AG10803 (cell line): Measurements from ENCODE around the gene LSR.
A peak's percentile ranks its signal among the peaks of the same experiment; 100 is the strongest.
"Not testable (repeated sequence)": the region's sequence is repeated elsewhere in the genome, so short reads cannot be mapped to it uniquely, and the experiment has no call there.

ENCODE experiments used
- DNase-seq: peaks from one replicate; pipeline ENCODE4 v3.0.0; 2010; ENCODE audit warnings: low read depth
- H3K4me3 ChIP-seq: 2 replicates; pipeline ENCODE4 v1.5.1; 2011; ENCODE audit warnings: mild to moderate bottlenecking, low read length, control low read depth
- CTCF ChIP-seq: conservative IDR thresholded peaks from 2 replicates; pipeline ENCODE4 v1.5.1; 2011; ENCODE audit warnings: mild to moderate bottlenecking, low read length, control low read depth, inconsistent platforms

The LSR gene

GRCh38 chr19:35226748-35227147, 22.1 kb upstream of the LSR start:
- no peak for DNase-seq
- no peak overlapping the region for H3K4me3 ChIP-seq
- TF ChIP-seq CTCF: no peak

- no peak for TF ChIP-seq CTCF
- H3K4me3 ChIP-seq: no peak within 1 kb of the TSS
- no peak for DNase-seq
Measured at GRCh38 chr19:35228177-35228930, 20.4 kb upstream of the LSR start, which contains the start of gene FAM187B. TSS of gene FAM187B (minus strand) at chr19:35228739. CDS start at chr19:35228680, 59 bp downstream.

- no peak overlapping the region for H3K4me3 ChIP-seq
- no peak for DNase-seq
- TF ChIP-seq CTCF: no peak
Measured at GRCh38 chr19:35229601-35230000, 19.2 kb upstream of the LSR start.

- DNase-seq: no peak
- TF ChIP-seq CTCF: no peak
- H3K4me3 ChIP-seq: no peak overlapping the region
Measured at GRCh38 chr19:35231956-35232645, 16.7 kb upstream of the LSR start.

GRCh38 chr19:35232912-35233311, 15.9 kb upstream of the LSR start:
- DNase-seq: no peak
- H3K4me3 ChIP-seq: no peak overlapping the region
- TF ChIP-seq CTCF: no peak

- no peak for DNase-seq
- no peak overlapping the region for H3K4me3 ChIP-seq
- TF ChIP-seq CTCF: 0 out of 2 replicates have a peak, but pooled peaks have one; percentile 9
Measured at GRCh38 chr19:35236638-35237400, 12.0 kb upstream of the LSR start.

- H3K4me3 ChIP-seq, DNase-seq: not testable (repeated sequence)
Measured at GRCh38 chr19:35239597-35239996, 9.2 kb upstream of the LSR start.
